ENCODE measurements around the gene ELOB. TPM values are rescaled to one million over a fixed set of nuclear protein-coding genes. Genes with fewer than 3 reads are reported as not detected.

ELOB gene
- total and polyA plus RNA-seq, 10 of the 15 experiments (the other 5 are each of a cell fraction or from before 2014, with no cell fraction given), result 86.9 to 823 (median 263) TPM

GRCh38 chr16:2777903-2778629, 986 bp upstream of the ELOB start:
- SMC1A ChIA-PET (ENCODE audit: uncharacterized antibody, unreplicated experiment), result interaction anchor here (1.8 kb wide), 1 partner anchor 26 kb away, joined by 7 read pairs; the partner anchor contains the start of gene SRRM2
- H3K4me1 ChIP-seq (ENCODE audit: control insufficient read depth, insufficient read depth, low read length), result 0 out of 2 replicates have a peak, but pooled peaks cover 4% of the 10 kb centered on the region
- no peaks in the 10 kb centered on the region for H4K20me1 ChIP-seq (ENCODE audit: control insufficient read depth, insufficient read depth)
- DNase-seq (ENCODE audit: low read depth, low spot score), result no peak
- intact Hi-C loops (cut with micrococcal nuclease; ENCODE audit: unreplicated experiment) (loop anchor here (2.0 kb wide), 1 partner anchor 25 kb away; the partner anchor contains the start of gene SRRM2), in situ Hi-C loops (cut with MboI) (no loop called here)
- H3K27me3 ChIP-seq (replicated peaks in 1 of 2; ENCODE audit: control insufficient read depth in 2 of 2, insufficient read depth in 2 of 2, low read length in 1 of 2), result no peaks in the 10 kb centered on the region
- H3K9me3 ChIP-seq (replicated peaks; ENCODE audit: control insufficient read depth, insufficient read depth, low read length), result no peaks in the 10 kb centered on the region
- H2AFZ ChIP-seq (ENCODE audit: control insufficient read depth, low read depth, low read length), result peak overlapping the region; percentile 4
- peaks cover 30% of the 10 kb centered on the region for H3K79me2 ChIP-seq (ENCODE audit: control insufficient read depth, insufficient read depth, low read length)
- no TSS peak for BruUV-seq (replicated peaks)
- RAD21 ChIA-PET (ENCODE audit: unreplicated experiment), result interaction anchor here (1.6 kb wide), 1 partner anchor 24 kb away, joined by 4 read pairs; no protein-coding TSS in a partner anchor
- POLR2A ChIA-PET, result interaction anchor here (1.2 to 3.9 kb wide), 2 partner anchors 24 to 27 kb away, joined by 4 to 27 read pairs; partner anchors contain the start of gene SRRM2
- peak; percentile 73 for FAIRE-seq
- WGBS (ENCODE audit: insufficient coverage, insufficient replicate concordance, low lambda C conversion rate, missing lambda C conversion rate), result 7% methylated on average over 25 of the region's 27 CpGs
- CTCF ChIA-PET, result interaction anchor here (1.9 kb wide), 1 partner anchor 90 kb away, joined by 6 read pairs; no protein-coding TSS in a partner anchor
- H3K36me3 ChIP-seq (ENCODE audit: control insufficient read depth in 2 of 2, insufficient read depth in 2 of 2, low read length in 1 of 2), result peaks cover 0 to 3% of the 10 kb centered on the region in 2 experiments; a peak in 1 of 4 replicates
- H3K9ac ChIP-seq (ENCODE audit: control insufficient read depth, insufficient read depth, low read length), result peak overlapping the region; percentile 99
- H3K4me3 ChIP-seq, result peak overlapping the region; percentile 86
- H3K27ac ChIP-seq (ENCODE audit: control insufficient read depth, insufficient read depth), result peak overlapping the region; percentile 99
- TF ChIP-seq, protein P1, sequence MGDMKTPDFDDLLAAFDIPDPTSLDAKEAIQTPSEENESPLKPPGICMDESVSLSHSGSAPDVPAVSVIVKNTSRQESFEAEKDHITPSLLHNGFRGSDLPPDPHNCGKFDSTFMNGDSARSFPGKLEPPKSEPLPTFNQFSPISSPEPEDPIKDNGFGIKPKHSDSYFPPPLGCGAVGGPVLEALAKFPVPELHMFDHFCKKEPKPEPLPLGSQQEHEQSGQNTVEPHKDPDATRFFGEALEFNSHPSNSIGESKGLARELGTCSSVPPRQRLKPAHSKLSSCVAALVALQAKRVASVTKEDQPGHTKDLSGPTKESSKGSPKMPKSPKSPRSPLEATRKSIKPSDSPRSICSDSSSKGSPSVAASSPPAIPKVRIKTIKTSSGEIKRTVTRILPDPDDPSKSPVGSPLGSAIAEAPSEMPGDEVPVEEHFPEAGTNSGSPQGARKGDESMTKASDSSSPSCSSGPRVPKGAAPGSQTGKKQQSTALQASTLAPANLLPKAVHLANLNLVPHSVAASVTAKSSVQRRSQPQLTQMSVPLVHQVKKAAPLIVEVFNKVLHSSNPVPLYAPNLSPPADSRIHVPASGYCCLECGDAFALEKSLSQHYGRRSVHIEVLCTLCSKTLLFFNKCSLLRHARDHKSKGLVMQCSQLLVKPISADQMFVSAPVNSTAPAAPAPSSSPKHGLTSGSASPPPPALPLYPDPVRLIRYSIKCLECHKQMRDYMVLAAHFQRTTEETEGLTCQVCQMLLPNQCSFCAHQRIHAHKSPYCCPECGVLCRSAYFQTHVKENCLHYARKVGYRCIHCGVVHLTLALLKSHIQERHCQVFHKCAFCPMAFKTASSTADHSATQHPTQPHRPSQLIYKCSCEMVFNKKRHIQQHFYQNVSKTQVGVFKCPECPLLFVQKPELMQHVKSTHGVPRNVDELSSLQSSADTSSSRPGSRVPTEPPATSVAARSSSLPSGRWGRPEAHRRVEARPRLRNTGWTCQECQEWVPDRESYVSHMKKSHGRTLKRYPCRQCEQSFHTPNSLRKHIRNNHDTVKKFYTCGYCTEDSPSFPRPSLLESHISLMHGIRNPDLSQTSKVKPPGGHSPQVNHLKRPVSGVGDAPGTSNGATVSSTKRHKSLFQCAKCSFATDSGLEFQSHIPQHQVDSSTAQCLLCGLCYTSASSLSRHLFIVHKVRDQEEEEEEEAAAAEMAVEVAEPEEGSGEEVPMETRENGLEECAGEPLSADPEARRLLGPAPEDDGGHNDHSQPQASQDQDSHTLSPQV (IDR thresholded peaks at IDR 0.05), result no peak
- TF ChIP-seq TAF1 (IDR thresholded peaks at IDR 0.05; ENCODE audit: borderline replicate concordance, low read depth, low read length), result 0 out of 2 replicates have a peak, but pooled peaks have one; percentile 28
- TF ChIP-seq POLR2A (IDR thresholded peaks at IDR 0.05; ENCODE audit: low read depth, low read length), result peak; percentile 39; the same call in 1 of the 2 replicates
- peak; percentile 60 for TF ChIP-seq POLR2AphosphoS5 (IDR thresholded peaks at IDR 0.05; ENCODE audit: low read length)
- TF ChIP-seq HCFC1 (IDR thresholded peaks at IDR 0.05; ENCODE audit: low read length), result no peak
- TF ChIP-seq, protein P2, sequence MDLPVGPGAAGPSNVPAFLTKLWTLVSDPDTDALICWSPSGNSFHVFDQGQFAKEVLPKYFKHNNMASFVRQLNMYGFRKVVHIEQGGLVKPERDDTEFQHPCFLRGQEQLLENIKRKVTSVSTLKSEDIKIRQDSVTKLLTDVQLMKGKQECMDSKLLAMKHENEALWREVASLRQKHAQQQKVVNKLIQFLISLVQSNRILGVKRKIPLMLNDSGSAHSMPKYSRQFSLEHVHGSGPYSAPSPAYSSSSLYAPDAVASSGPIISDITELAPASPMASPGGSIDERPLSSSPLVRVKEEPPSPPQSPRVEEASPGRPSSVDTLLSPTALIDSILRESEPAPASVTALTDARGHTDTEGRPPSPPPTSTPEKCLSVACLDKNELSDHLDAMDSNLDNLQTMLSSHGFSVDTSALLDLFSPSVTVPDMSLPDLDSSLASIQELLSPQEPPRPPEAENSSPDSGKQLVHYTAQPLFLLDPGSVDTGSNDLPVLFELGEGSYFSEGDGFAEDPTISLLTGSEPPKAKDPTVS (IDR thresholded peaks at IDR 0.05; ENCODE audit: low read depth, low read length), result no peak
- peak; percentile 19; the same call in 1 of the 2 replicates for TF ChIP-seq SMAD5 (IDR thresholded peaks at IDR 0.05; ENCODE audit: low read depth)
- TF ChIP-seq MEF2B (IDR thresholded peaks at IDR 0.05; ENCODE audit: partially characterized antibody, poor library complexity, severe bottlenecking), result peak; percentile 18
- no peak for TF ChIP-seq TCF7 (IDR thresholded peaks at IDR 0.05; ENCODE audit: borderline replicate concordance)
- no peak for TF ChIP-seq KLF5 (IDR thresholded peaks at IDR 0.05; ENCODE audit: partially characterized antibody)
- ATAC-seq, result peak; percentile 52
- H3K4me2 ChIP-seq (ENCODE audit: control insufficient read depth, insufficient read depth), result peak overlapping the region; percentile 96
